ENCODE results near the gene ZNF641. TPM values are rescaled to one million over a fixed set of nuclear protein-coding genes. Genes with fewer than 3 reads are reported as not detected.
"Not testable (repeated sequence)": the region's sequence is repeated elsewhere in the genome, so short reads cannot be mapped to it uniquely, and the experiment has no call there.

ZNF641 gene
- total RNA-seq, 4 donors from 2014 or later = 11.7 to 50.3 (median 17.0) TPM

DNA sequence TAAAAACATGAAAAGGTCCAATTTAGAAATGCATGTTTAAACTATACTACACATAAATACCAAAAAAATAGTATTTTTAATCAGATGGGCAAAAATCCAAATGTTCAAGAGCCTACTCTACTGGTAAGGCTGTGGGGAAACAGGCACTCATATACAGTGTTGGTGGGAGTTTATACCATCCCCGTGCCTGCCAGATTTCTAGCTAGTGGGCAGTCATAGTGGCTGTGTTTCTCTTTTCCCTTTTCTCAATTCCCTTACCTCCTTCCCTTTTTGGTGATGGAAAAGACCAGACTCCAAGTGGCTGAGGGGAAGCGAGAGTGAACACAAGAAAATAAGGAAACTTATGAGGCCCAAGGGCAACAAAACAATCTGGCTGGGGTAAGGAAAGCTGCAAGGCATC lies 14.7 kb downstream of the ZNF641 start:
- Histone ChIP-seq H3K4me1 (no peaks in the 10 kb centered on the region), H3K27ac (no peak overlapping the region), H3K36me3 (no peaks in the 10 kb centered on the region), H3K27me3 (no peaks in the 10 kb centered on the region), H3K9me3 (no peaks in the 10 kb centered on the region), H3K4me3 (no peak overlapping the region)
- TF ChIP-seq, protein P1, sequence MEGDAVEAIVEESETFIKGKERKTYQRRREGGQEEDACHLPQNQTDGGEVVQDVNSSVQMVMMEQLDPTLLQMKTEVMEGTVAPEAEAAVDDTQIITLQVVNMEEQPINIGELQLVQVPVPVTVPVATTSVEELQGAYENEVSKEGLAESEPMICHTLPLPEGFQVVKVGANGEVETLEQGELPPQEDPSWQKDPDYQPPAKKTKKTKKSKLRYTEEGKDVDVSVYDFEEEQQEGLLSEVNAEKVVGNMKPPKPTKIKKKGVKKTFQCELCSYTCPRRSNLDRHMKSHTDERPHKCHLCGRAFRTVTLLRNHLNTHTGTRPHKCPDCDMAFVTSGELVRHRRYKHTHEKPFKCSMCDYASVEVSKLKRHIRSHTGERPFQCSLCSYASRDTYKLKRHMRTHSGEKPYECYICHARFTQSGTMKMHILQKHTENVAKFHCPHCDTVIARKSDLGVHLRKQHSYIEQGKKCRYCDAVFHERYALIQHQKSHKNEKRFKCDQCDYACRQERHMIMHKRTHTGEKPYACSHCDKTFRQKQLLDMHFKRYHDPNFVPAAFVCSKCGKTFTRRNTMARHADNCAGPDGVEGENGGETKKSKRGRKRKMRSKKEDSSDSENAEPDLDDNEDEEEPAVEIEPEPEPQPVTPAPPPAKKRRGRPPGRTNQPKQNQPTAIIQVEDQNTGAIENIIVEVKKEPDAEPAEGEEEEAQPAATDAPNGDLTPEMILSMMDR (IDR thresholded peaks at IDR 0.05) = no peak
- TF ChIP-seq POLR2A (IDR thresholded peaks at IDR 0.05) = no peak
- no peak for DNase-seq

DNA sequence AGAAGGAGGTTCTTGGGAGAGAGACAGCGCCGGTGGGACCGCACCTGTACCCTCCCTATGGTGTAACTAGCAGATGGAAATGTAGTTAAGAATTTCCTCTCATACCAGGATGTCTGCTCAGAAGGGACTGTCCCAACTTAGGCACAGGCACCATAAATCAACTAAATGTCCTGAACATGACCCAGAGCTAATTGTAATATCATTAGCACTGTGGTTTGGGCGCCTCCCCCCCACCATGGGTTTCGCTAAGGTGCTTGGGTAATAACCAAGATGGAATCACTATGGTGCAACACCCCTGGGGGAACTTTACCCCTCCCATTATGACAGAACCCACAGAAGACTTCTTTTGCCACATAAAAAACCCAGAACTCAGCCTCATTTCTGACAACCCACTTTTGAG lies 15.9 kb downstream of the ZNF641 start:
- H3K27ac ChIP-seq = no peak overlapping the region
- H3K4me1 ChIP-seq = no peaks in the 10 kb centered on the region
- no peaks in the 10 kb centered on the region for H3K9me3 ChIP-seq
- no peak for DNase-seq
- no peak overlapping the region for H3K4me3 ChIP-seq
- no peaks in the 10 kb centered on the region for H3K27me3 ChIP-seq
- no peak for TF ChIP-seq POLR2A (IDR thresholded peaks at IDR 0.05)
- TF ChIP-seq, protein P1 (IDR thresholded peaks at IDR 0.05) = no peak
- H3K36me3 ChIP-seq = no peaks in the 10 kb centered on the region

DNA sequence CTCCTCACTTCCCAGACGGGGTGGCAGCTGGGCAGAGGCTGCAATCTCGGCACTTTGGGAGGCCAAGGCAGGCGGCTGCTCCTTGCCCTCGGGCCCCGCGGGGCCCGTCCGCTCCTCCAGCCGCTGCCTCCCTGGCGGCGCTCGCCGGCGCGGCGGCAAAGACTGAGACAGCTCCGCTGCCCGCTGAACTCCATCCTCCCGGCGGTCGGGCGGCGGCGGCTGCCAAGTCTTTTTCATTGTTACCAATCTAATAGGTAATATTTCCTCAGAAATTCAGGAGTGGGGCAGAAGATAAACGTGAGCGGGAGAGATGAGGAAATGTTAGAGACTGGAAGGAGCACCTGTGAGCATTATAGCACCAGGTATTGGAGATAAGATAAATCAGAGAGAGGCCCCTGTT lies 17.0 kb downstream of the ZNF641 start:
- not testable (repeated sequence) for H3K27ac ChIP-seq, H3K4me3 ChIP-seq, H3K9me3 ChIP-seq, H3K36me3 ChIP-seq, H3K27me3 ChIP-seq, DNase-seq, H3K4me1 ChIP-seq

DNA sequence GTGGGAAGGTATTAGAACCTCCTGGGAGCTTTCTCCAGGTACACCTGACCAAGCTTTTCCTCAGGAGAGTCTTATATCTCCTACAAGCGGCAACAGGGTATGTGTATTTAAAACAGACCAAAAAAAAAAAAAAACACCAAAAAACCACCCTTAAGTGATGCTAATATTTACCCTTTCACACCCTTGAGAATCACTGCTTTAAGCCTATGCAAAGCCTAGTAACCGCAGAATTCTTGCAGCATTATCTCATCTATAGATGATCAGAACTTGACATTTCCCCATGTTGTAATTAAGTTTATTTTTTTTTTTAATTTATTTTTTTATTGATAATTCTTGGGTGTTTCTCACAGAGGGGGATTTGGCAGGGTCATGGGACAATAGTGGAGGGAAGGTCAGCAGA lies 19.3 kb downstream of the ZNF641 start:
- H3K27ac ChIP-seq = no peak overlapping the region
- H3K4me1 ChIP-seq = no peaks in the 10 kb centered on the region
- H3K9me3 ChIP-seq = no peaks in the 10 kb centered on the region
- no peak overlapping the region for H3K4me3 ChIP-seq
- TF ChIP-seq POLR2A (IDR thresholded peaks at IDR 0.05) = no peak
- TF ChIP-seq, protein P1 (IDR thresholded peaks at IDR 0.05) = no peak
- H3K27me3 ChIP-seq = no peaks in the 10 kb centered on the region
- H3K36me3 ChIP-seq = no peaks in the 10 kb centered on the region
- no peak for DNase-seq

DNA sequence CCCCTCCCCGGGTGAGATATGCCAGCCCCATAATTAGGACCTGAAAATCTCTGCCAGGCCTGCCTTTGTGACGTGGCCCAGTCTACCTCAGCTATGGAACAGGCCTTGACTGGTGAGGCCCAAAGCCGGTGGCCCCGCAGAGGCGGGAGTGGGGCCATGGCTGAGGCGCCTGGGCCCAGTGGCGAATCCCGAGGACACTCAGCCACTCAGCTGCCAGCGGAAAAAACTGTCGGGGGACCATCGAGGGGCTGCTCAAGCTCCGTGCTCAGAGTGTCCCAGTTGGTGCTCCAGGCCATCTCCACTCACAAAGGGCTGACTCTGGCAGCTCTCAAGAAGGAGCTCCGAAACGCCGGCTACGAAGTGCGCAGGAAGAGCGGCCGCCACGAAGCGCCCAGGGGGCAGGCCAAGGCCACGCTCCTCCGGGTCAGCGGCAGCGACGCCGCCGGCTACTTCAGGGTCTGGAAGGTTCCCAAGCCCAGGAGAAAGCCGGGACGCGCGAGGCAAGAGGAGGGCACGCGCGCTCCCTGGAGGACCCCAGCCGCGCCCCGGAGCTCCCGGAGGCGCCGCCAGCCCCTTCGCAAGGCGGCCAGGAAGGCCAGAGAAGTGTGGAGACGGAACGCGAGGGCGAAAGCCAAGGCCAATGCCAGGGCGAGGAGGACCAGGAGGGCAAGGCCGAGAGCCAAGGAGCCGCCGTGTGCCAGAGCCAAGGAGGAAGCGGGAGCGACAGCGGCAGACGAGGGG lies 21.4 kb downstream of the ZNF641 start:
- Histone ChIP-seq H3K36me3 (no peaks in the 10 kb centered on the region), H3K4me3 (no peak overlapping the region), H3K9me3 (no peaks in the 10 kb centered on the region), H3K27me3 (no peaks in the 10 kb centered on the region), H3K4me1 (no peaks in the 10 kb centered on the region), H3K27ac (no peak overlapping the region)
- TF ChIP-seq, protein P1 (IDR thresholded peaks at IDR 0.05) = no peak
- no peak for DNase-seq

DNA sequence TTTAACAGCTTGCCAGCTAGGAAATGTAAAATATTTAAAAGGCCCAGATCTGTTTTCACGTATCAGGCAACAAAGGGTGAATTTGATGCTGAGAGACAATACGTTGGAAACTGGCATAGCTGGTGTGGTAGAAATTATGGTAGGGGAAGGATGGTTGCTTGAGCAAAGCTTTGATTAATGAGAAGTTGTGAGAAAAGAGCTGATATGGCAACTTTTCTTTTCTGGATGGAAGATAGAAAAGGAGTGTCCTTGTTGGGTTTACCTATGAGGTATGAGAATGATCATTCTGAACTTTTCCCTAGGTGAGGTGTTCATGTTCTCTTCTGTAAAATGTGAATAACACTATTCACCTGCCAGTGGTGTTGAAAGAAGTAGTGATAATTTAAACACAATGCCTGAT lies 34.2 kb downstream of the ZNF641 start:
- Histone ChIP-seq H3K4me3 (no peak overlapping the region), H3K27ac (no peak overlapping the region), H3K36me3 (no peaks in the 10 kb centered on the region), H3K4me1 (no peaks in the 10 kb centered on the region), H3K9me3 (no peaks in the 10 kb centered on the region), H3K27me3 (no peaks in the 10 kb centered on the region)
- no peak for DNase-seq
- TF ChIP-seq, protein P1 (IDR thresholded peaks at IDR 0.05) = no peak
- no peak for TF ChIP-seq POLR2A (IDR thresholded peaks at IDR 0.05)
